ENCODE measurements around the gene KPNA4.
"Not testable (repeated sequence)": the region's sequence is repeated elsewhere in the genome, so short reads cannot be mapped to it uniquely, and the experiment has no call there.

Gene KPNA4

DNA sequence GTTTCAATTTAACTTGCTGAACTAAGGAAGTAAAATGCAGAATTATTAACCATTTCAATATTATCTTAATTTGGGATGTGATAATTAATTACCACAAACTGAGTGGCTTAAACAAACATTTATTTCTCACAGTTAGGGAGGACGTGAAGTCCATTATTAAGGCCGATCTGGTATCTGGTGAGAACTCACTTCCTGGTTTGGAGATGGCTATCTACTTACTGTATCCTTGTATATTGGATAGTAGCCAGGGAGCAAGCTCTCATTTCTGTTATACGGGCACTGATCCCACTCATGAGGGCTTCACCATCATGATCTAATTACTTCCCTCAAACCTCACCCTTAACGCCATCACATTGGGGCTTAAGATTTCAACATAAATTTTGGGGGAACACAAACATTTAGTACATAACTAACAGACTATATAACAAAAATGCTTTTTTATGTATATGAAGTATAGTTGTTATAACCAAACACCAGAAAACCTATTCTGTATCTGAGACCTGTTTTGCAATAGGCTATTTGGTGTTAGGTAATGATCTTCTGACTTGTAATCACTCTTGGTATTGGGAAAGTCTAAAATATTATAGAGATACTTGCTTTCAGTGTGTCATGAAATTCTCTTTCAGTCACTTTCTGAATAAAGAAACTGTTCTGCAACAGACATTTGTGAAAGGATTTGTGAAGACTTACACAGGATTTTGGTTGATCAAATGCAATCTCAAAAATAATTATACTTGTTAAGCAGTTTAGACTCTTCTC, 4.7 kb upstream of the KPNA4 start:
- no peak for DNase-seq (ENCODE audit: low read depth)

GRCh38 chr3:160568989-160569388, 3.6 kb upstream of the KPNA4 start:
- no peak for DNase-seq (ENCODE audit: low read depth)

- no peak for DNase-seq (ENCODE audit: low read depth)
Measured at GRCh38 chr3:160567774-160568173, 2.4 kb upstream of the KPNA4 start.

GRCh38 chr3:160566499-160566898, 1.1 kb upstream of the KPNA4 start:
- no peak for DNase-seq (ENCODE audit: low read depth)

GRCh38 chr3:160564949-160565441, 376 bp downstream of the KPNA4 start:
- peak; percentile 36 for DNase-seq (ENCODE audit: low read depth)

DNA sequence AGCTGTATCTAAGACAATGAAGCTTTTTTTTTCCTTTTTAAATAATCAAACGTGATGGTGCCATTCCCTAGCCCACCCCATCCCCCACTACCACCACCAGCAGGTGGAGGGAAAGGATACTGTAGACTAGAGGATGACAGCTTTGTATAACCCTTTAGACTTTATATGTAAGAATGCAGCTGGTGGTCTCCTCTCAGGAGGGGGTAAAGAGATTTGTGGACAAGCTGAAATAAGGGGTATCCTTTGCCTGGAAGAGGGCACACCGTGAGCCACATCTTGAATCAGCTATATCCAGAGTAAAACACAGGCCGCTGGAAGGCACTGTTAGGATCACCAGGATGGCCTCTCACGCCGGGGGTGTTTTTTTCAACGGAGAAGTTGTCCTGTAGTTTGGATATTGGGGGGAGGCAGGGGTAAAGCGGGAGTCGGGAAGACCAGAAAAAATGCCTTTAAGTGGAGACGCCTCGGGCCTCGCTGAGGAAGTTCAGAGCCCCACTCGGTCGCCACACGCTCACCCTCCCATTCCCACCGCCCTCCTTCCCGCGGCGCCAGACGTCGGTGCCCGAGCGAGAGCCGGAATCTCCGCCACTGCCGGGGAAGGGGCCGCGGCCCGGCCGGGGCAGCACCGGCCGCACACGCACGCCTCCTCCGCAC, 986 bp downstream of the KPNA4 start:
- no peak for DNase-seq (ENCODE audit: low read depth)

DNA sequence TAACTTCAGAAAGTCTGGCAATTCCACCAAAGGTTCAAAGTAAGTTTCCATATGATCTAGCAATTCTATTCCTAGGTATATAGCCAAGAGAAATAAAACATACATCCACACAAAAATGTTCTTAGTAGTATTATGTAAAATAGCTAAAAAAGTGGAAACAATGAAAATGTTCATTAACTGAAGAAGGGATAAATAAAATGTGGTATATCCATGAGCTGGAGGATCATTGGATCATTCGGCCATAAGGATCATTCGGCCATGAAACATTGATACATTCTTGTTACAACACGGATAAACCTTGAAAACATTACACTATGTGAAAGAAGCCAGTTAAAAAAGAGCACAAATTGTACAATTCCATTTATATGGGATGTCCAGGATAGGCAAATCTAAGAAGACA, 2.4 kb downstream of the KPNA4 start:
- DNase-seq (ENCODE audit: low read depth) = no peak

DNA sequence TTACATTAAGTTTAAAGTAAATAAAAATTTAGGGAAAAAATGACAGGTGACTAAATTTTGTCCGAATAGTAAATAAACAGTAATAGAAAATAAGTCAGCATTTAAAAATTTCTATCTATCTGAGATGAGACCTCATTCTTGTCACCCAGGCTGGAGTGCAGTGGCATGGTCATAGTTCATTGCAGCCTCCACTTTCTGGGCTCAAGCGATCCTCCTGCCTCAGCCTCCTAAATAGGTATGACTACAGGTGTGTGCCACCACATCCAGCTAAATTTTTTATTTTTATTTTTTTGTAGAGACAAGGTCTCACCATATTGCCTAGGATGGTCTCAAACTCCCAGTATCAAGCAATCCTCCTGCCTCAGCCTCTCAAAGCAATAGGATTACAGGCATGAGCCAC, 7.8 kb downstream of the KPNA4 start:
- no peak for DNase-seq (ENCODE audit: low read depth)

DNA sequence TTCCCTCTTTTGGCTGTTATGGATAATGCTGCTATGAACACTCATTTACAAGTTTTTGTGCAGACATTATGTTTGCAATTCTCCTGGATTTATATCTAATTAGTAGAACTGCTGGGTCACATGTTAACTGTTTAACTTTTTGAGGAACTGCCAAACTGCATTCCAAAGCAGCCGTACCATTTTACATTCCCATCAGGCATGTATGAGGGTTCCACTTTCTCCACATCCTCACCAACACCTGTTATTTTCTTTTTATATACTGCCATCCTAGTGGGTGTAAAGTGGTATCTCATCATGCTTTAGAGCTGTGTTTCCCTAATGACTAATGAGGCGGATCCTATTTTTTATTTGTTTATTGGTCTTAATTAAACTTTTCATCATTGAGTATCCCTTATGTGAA, 9.2 kb downstream of the KPNA4 start:
- DNase-seq (ENCODE audit: low read depth) = no peak

DNA sequence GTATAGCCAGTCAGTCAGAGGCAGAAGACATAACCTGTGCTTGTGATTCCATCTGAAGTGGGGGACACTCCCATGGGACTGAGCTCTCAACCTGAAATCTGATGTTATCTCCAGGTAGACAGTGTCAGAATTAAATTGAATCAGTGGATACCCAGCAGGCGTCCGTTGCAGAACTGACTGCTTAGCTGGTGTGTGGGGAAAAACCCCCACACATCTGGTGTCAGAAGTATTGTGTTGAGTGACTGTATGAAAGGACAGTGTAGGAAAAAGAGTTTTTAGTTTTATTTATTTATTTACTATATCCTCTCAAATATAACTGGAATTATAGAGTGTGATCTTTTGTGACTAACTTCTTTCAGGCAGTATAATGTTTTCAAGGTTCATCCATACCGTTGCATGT, 10.4 kb downstream of the KPNA4 start:
- DNase-seq (ENCODE audit: low read depth) = no peak

DNA sequence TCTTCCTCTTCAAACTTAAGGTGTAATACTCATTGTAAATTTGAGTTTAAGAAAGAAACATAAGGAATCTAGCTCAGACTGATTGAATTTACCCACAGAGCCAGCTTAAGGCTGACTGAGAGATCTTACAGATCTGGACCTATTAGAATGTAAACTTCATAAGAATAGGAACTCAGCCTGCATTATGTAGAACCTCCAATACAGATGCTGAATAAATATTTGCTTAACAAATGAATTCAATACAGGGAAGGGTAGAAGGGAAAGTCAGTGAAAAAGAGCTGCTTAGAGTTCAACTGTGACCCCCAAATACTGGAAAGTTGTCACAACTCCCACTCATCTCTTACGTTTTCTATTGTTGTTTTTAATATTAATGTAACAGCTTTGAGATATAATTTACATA, 11.5 kb downstream of the KPNA4 start:
- DNase-seq (ENCODE audit: low read depth) = no peak

DNA sequence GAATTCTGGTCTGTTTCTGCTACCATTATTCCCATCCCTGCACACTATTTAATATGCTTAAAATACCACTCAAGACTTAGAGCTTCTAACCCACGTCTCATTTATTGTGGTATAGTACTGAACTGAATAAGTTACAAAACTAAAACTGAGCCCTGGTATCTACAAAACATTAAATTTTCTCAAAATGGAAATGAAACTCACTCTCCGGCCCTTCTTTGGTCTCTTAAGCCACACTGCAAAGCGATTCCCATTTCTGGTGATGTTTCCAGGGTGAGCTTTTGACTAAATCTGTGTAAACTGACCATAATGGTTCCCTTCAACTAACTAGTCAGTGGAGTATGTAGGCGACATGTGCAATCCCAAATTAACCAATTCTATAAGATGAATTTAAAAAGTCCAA, 18.6 kb downstream of the KPNA4 start:
- DNase-seq (ENCODE audit: low read depth) = no peak

DNA sequence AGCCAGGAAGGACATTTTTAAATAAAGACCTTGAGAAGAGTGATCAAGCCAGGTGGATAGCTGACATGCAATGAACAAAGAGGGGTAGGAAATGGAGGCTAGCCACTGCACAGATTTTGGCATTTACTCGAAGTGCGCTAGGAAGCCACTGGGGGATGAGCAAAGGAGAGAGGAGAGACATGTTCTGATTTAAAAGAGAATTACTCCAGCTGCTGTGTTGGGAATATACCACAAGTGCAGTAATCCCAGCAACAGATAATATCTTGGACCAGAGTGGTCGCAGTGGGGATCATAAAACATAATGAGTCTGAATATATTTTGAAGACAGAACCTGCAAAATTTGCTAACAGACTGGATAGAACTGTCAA, 19.9 kb downstream of the KPNA4 start:
- no peak for DNase-seq (ENCODE audit: low read depth)

- DNase-seq (ENCODE audit: low read depth) = no peak
Measured at GRCh38 chr3:160544844-160545503, 20.4 kb downstream of the KPNA4 start.

DNA sequence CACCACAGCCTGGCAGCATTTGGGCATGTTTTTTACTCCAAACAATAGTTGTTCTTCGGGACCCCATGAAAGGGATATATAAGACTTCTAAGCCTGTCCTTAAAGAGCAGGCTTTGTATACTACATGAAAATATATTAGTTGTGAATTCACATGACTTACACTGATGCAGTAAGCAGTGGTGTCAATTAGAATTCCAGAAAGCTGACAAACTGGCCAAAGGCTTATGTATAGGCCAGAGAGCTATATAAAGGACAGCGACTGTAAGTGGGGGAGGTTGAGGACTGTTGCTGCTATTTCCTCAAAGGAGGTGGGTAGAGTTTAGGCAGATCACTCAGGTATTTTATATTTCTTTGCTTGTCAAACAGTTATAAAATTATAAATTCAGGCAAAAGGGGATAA, 24.8 kb downstream of the KPNA4 start:
- no peak for DNase-seq (ENCODE audit: low read depth)

- DNase-seq (ENCODE audit: low read depth) = no peak
Measured at GRCh38 chr3:160538895-160539294, 26.5 kb downstream of the KPNA4 start.

GRCh38 chr3:160537729-160538128, 27.6 kb downstream of the KPNA4 start:
- DNase-seq (ENCODE audit: low read depth) = no peak

- DNase-seq (ENCODE audit: low read depth) = no peak
Measured at GRCh38 chr3:160532371-160532770, 33.0 kb downstream of the KPNA4 start.

GRCh38 chr3:160531311-160531710, 34.1 kb downstream of the KPNA4 start:
- DNase-seq (ENCODE audit: low read depth) = no peak

DNA sequence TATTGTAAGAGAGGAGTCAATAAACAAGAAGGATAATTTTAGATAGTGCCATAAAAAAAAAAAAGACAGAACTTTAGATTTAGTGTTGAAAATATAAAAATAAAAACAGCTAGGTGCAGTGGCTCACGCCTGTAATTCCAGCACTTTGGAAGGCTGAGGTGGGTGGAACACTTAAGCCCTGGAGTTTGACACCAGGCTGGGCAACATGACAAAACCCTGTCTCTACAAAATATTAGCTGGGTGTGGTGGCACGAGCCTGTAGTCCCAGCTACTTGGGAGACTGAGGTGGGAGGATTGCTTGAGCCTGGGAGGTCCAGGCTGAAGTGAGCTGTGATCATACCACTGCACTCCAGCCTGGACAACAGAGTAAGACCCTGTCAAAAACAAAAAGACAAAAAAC, 49.0 kb downstream of the KPNA4 start:
- not testable (repeated sequence) for DNase-seq (ENCODE audit: low read depth)

- no peak for DNase-seq (ENCODE audit: low read depth)
Measured at GRCh38 chr3:160501325-160501724, 64.0 kb downstream of the KPNA4 start.

DNA sequence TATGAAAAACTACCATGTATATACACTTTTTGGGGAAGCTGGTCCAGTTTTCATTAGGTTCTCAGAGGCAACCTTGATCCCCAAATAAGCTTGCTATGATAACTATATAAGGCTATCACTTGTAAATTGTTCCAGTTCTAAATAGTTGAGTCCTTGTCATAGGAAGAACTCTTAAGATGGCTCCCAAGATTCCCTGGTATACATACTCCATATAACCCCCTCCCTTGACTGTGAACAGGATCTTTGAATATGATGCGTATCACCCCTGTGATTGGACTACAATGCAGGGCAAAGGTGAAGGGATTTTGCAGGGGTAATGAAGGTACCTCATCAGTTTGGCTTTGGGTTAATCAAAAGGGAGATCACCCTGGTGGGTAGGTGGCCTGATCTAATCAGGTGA, 67.2 kb downstream of the KPNA4 start:
- no peak for DNase-seq (ENCODE audit: low read depth)

- no peak for DNase-seq (ENCODE audit: low read depth)
Measured at GRCh38 chr3:160490166-160490565, 75.2 kb downstream of the KPNA4 start.
